Fibroblast of lung (primary cell): ENCODE data around the gene SLC6A2.

ENCODE experiments used
- CTCF ChIP-seq, 2 donors: IDR thresholded peaks in 1 of 2; conservative IDR thresholded peaks in 1 of 2; 1 replicate in 1 of 2; 2 replicates in 1 of 2; pipeline ENCODE4 v1.5.1; 2011 to 2012; ENCODE audit warnings: low read length in 2 of 2, control low read depth in 1 of 2, inconsistent platforms in 1 of 2, low read depth in 1 of 2, mild to moderate bottlenecking in 1 of 2
- EZH2 ChIP-seq: IDR thresholded peaks from 2 replicates; pipeline ENCODE4 v1.5.1; 2012; ENCODE audit warnings: low read length, control low read depth, mild to moderate bottlenecking; ENCODE audit errors: missing control alignments

- TF ChIP-seq CTCF (conservative IDR thresholded peaks at IDR 0.05 in 1 of 2, IDR thresholded peaks at IDR 0.05 in 1 of 2; ENCODE audit: low read depth in 1 of 2, low read length in 2 of 2): no peak
- no peak for TF ChIP-seq EZH2
Measured at GRCh38 chr16:55665511-55665910, 9.7 kb downstream of the SLC6A2 start.
